ENCODE results near the gene C11orf86.

DNA sequence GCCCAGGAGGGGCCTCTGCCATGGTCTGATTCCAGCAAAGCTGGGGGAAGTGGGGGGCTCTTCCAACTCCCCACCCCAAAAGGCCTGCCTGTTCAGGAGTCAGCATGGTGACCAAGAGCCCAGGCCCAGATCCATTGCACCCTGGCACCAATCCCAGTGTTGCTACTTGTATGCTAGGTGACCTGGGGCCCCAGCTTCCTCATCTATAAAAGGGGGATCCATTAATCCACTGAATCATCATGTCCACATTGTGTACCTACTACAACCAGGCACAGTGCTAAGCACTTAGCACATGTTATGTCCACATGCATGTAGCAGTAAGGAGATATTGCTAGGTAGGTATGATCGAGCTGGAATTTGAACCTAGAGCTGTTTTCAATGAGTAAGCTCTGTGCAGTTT is 49.9 kb downstream of the C11orf86 start:
- TF ChIP-seq EP300 (IDR thresholded peaks at IDR 0.05) (no peak), POLR2AphosphoS5 (IDR thresholded peaks at IDR 0.05) (no peak), POLR2A (IDR thresholded peaks at IDR 0.05; ENCODE audit: low read depth) (no peak)
- TF ChIP-seq, protein P1, sequence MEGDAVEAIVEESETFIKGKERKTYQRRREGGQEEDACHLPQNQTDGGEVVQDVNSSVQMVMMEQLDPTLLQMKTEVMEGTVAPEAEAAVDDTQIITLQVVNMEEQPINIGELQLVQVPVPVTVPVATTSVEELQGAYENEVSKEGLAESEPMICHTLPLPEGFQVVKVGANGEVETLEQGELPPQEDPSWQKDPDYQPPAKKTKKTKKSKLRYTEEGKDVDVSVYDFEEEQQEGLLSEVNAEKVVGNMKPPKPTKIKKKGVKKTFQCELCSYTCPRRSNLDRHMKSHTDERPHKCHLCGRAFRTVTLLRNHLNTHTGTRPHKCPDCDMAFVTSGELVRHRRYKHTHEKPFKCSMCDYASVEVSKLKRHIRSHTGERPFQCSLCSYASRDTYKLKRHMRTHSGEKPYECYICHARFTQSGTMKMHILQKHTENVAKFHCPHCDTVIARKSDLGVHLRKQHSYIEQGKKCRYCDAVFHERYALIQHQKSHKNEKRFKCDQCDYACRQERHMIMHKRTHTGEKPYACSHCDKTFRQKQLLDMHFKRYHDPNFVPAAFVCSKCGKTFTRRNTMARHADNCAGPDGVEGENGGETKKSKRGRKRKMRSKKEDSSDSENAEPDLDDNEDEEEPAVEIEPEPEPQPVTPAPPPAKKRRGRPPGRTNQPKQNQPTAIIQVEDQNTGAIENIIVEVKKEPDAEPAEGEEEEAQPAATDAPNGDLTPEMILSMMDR (IDR thresholded peaks at IDR 0.05): no peak
